Activated T-cell treated with anti-CD3 and anti-CD28 coated beads, Interleukin-2, amount 50 U/mL, for 48 hours (primary cell): ENCODE results near the gene KRTAP10-11.
"Not testable (repeated sequence)": the region's sequence is repeated elsewhere in the genome, so short reads cannot be mapped to it uniquely, and the experiment has no call there.

Source experiments
- DNase-seq, 2 experiments: peaks; one replicate each; pipeline ENCODE4 v3.0.0-alpha.2; 2020

KRTAP10-11 gene

GRCh38 chr21:44646366-44647221 lies at the start of gene KRTAP10-11:
TSS of gene KRTAP10-11 (plus strand) at chr21:44646414. CDS start at chr21:44646459, 45 bp downstream.
- peak in 1 of 2 experiments; percentile 11 for DNase-seq

DNA sequence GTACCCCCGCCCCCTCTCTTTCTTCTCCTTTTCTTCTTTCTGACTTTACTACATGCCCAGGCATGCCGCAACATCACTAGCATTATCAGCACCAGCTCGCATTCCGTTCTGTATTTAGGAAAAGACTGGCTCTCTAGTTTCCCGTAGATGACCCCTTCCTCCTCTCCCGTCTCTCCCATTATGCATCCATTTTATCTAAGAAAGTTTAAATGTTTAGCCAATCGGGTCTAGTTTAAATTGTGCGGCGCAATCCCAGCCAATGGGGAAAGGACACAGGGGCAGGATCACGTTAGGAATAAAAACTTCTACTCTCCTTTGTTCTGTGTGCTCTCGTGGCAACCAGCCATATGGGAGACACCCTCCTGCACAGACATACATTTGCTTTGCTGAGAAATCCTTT lies 48.2 kb upstream of the KRTAP10-11 start:
- no peak for DNase-seq

GRCh38 chr21:44599264-44600029 lies 46.8 kb upstream of the KRTAP10-11 start:
- DNase-seq: no peak

GRCh38 chr21:44600118-44600978 lies 45.9 kb upstream of the KRTAP10-11 start, which contains the start of gene KRTAP10-7:
TSS of gene KRTAP10-7 (plus strand) at chr21:44600597. CDS start at chr21:44600622, 25 bp downstream.
- not testable (repeated sequence) for DNase-seq

DNA sequence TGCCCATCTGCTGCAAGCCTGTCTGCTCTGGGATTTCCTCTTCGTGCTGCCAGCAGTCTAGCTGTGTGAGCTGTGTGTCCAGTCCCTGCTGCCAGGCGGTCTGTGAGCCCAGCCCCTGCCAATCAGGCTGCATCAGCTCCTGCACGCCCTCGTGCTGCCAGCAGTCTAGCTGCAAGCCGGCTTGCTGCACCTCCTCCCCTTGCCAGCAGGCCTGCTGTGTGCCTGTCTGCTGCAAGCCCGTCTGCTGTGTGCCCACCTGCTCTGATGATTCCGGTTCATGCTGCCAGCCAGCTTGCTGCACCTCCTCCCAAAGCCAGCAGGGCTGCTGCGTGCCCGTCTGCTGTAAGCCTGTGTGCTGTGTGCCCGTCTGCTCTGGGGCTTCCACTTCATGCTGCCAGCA lies 45.1 kb upstream of the KRTAP10-11 start:
- DNase-seq: not testable (repeated sequence)

GRCh38 chr21:44601596-44602462 lies 44.4 kb upstream of the KRTAP10-11 start:
- DNase-seq: no peak

- DNase-seq: no peak
These were observed 43.8 kb upstream of the KRTAP10-11 start for GRCh38 chr21:44602463-44602850.

DNA sequence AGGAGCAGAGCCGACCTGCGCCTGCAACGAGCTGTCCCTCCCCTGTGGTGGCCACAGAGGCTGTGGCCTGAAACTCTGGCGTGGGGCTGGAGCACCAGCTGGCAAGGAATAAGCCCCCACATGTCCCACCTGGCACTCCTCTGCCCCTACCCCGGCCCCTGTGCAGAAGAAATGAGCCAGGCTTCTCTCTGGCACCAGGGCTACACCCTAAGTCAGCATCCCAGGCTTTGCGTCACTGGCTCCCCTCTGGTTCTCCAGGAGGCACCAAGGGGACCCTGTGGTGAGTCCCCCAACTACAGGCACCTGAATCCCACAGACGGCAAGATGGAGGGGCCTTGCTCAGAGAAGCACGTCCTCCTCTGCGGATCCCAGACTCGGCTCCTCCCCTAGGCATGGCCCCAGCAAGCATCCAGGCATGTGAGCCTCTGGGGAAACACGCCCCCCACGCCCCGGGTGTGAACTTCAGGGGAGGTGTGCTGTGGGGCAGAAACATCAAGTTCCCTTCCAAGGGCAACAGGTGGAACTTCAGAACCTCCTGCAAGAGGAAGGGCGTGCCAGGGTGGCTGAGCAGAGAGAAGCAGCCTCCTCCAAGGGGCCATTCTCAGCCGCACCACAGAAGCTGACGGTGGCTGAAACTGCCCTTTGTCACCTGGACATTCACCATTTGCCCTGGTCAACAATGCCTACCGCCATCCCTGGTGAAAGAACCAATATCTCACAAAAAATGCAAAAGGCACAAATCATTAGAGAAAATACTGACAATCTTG lies 42.9 kb upstream of the KRTAP10-11 start:
- no peak for DNase-seq

- no peak for DNase-seq
These were observed 42.3 kb upstream of the KRTAP10-11 start for GRCh38 chr21:44603911-44604310.

- no peak for DNase-seq
These were observed 39.7 kb upstream of the KRTAP10-11 start for GRCh38 chr21:44606495-44606894.

DNA sequence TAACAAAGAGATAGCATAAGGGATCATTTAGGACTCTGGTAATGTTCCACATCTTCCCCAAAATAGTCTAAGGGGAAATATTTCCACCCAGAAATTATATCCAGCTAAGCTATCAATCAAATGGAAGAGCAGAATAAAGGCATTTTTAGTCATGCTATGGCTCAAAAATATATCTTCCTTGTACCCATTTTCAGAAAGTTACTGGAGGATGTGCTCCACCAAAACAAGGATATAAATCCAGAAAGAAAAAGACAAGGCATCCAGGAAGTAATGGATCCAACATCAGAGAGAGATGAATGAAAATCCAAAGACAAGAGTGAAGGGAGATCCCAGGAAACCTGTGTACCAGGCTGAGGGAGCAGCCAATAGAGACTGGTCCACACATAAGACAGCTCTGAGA lies 37.0 kb upstream of the KRTAP10-11 start:
- no peak for DNase-seq

- not testable (repeated sequence) for DNase-seq
These were observed 35.9 kb upstream of the KRTAP10-11 start for GRCh38 chr21:44610157-44610843.

DNA sequence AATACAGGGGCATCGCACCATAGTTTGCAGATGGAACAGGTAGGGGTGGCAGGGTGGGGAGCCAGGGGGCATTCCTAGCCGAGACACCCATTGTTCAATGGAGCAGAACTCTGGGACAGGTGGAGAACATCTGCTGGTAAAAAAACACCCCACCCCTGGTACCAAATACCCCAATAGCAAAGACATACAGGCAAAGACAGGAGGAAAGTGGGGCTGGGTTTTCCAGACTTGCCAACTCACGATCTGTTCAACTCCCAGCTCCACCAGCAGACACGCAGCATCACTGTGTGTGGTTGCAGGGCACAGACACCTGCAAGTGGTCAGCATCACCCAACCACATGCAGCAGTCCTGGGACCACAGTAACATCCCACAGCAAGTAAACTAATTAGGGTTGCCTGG lies 34.7 kb upstream of the KRTAP10-11 start:
- DNase-seq: peak in 1 of 2 experiments; percentile 2

- peak in 1 of 2 experiments; percentile 5 for DNase-seq
These were observed 34.2 kb upstream of the KRTAP10-11 start, which contains the start of gene KRTAP10-8 for GRCh38 chr21:44612029-44612486. TSS of gene KRTAP10-8 (plus strand) at chr21:44612079. CDS start at chr21:44612101, 22 bp downstream.

DNA sequence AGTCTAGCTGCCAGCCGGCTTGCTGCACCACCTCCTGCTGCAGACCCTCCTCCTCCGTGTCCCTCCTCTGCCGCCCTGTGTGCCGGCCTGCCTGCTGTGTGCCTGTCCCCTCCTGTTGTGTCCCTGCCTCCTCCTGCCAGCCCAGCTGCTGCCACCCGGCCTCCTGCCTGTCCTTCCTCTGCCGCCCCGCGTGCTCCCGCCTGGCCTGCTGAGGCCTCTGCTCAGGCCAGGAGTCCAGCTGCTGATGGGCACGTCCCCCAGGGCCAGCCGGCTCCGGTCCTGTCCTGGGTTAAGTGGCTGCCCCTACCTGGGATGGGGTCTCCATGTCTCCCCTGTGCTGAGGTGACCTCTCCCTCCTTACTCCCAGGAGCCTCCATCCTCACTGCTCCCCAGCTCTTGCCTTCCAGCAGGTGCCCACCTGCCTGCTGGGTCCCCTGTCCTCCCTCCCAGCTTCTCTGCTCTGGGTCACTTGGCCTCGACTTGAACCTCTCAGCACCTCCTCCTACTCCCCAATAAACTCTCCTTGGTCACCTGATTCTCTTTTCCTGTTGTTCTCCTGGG lies 33.5 kb upstream of the KRTAP10-11 start:
- DNase-seq: peak in 1 of 2 experiments; percentile 6

GRCh38 chr21:44613386-44614155 lies 32.6 kb upstream of the KRTAP10-11 start:
- peak in 1 of 2 experiments; percentile 10 for DNase-seq

DNA sequence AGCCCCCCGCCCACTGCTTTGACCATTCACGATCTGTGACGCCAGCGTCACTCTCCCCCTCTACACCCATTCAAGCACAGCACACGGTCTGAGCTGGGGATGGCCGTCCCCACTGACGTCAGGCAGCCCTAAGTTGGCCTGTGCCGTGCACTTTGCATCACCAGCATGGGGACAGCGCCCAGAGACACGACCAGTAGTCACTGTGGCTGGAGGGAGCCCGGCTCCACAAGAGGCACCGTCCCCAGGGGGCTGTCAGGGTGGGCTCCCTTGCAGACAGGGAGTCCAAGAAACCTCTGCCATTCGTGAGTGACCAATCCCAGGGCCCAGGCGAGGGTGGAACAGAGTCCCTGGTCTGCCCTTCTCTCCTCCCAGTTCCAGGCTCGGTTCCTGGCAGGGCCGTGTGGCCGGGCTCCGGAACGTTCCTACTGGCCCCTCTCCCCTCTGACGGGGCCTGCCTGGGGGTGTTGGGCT lies 32.0 kb upstream of the KRTAP10-11 start:
- no peak for DNase-seq

- no peak for DNase-seq
These were observed 31.2 kb upstream of the KRTAP10-11 start for GRCh38 chr21:44614961-44615391.

DNA sequence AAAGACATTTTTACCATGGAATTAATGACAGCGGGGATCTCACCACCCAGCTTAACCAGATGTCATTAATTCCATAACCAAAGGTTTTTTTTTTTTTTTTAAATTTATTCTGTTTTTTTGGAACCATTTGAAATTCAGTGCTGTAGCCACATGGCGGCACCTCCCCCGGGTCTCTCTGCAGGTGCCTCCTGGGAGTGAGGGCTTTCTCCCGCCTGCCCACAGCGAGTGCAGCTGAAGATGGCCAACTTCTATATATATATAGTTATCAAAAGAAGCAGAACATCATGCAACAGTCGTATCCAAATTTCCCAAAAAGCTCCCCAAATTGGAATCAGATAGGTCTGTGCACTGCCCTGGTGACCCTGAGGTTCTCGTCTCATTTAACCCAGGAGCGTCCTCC lies 30.7 kb upstream of the KRTAP10-11 start:
- DNase-seq: no peak
